Measurements from ENCODE around the gene PAX6. TPM values are rescaled to one million over a fixed set of nuclear protein-coding genes. Genes with fewer than 3 reads are reported as not detected.
A peak's percentile ranks its signal among the peaks of the same experiment; 100 is the strongest.

The PAX6 gene
- total and polyA plus RNA-seq, 2 donors, result 0.32 to 0.47 TPM

DNA sequence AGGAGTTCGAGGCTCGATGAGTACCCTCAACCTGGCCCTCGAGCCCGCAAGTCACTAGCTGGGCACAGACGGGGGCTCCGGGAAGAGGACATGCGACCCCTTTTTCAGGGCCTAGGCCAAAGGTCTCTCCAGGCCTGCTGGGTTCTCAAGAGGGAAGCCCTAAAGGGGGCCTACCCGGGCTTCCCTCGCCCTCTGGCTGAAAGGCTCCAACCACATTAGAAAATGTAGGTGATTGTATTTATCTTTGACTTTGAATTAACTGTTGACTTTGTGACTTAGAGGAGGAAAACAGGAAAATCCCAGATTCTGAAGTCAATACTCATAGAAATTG lies 7.3 kb upstream of the PAX6 start:
- DNase-seq (ENCODE audit: low read depth in 6 of 9, low spot score in 9 of 9), result no peak
- H3K4me1 ChIP-seq (ENCODE audit: control insufficient read depth in 2 of 2, insufficient read depth in 2 of 2, low read length in 2 of 2), result peaks cover 9 to 19% of the 10 kb centered on the region in 2 donors

DNA sequence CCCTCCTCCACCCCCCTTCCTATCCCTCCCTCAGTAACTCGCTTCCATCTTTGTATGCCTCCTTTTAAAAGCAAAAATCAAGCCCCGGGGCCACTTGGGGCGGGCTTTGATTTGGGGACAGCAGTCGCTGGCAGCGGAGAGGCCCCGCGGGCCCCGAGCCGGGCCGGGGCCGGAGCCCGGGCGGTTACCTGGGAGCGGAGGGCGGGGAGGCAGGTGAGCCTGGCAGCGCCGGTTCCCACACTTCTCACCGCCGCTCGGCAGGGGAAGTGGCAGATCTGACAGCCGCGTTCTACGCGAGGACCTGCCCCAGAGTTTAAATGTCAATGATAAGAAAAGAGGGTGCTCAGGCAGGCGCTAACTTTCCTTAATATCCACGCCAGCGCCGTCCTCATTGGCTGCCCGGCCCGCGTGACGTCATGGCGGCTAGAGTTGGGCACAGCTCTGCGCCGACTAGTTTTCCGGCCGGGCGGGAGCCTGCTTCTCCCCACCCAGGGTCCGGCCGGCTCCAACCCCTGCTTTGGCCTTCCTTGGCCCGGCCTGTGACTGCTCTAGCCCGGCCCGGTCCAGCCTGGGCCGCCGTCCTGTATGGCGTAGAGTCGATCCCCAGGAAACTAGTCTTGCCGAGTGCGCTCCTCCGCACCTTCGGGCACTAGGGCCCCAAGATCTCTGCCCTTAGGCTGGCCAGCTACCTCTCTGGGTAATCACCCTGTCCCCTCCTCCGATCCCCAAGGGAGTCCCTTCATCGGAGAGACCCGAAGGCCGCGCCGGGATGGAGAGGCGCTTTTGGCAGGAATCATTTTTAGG lies 6.7 kb upstream of the PAX6 start:
- H3K4me3 ChIP-seq (ENCODE audit: low read length in 2 of 2), result no peak overlapping the region
- no peak overlapping the region for H3K27ac ChIP-seq (ENCODE audit: low read depth in 1 of 2, low read length in 1 of 2)
- peaks cover 93 to 100% of the 10 kb centered on the region in 2 donors for H3K27me3 ChIP-seq (ENCODE audit: control insufficient read depth in 2 of 2, insufficient read depth in 1 of 2, low read length in 1 of 2)
- 5% methylated on average over 58 of the region's 58 CpGs for WGBS
- H3K36me3 ChIP-seq (ENCODE audit: control insufficient read depth in 2 of 2, insufficient read depth in 2 of 2, low read length in 1 of 2), result no peaks in the 10 kb centered on the region
- H3K4me1 ChIP-seq (ENCODE audit: control insufficient read depth in 2 of 2, insufficient read depth in 2 of 2, low read length in 2 of 2), result peaks cover 11 to 22% of the 10 kb centered on the region in 2 donors
- no peak for DNase-seq (ENCODE audit: low read depth in 6 of 9, low spot score in 9 of 9)
- peaks cover 1 to 5% of the 10 kb centered on the region in 2 donors for H3K9me3 ChIP-seq (ENCODE audit: control insufficient read depth in 2 of 2, insufficient read depth in 1 of 2, low read length in 1 of 2)

More for the DNA sequence above, 7.3 kb upstream of the PAX6 start:
- H3K36me3 ChIP-seq (ENCODE audit: control insufficient read depth in 2 of 2, insufficient read depth in 2 of 2, low read length in 1 of 2), result no peaks in the 10 kb centered on the region
- no peak overlapping the region for H3K4me3 ChIP-seq (ENCODE audit: low read length in 2 of 2)
- WGBS, result 8% methylated on average over 9 of the region's 9 CpGs
- H3K27ac ChIP-seq (ENCODE audit: low read depth in 1 of 2, low read length in 1 of 2), result no peak overlapping the region
- H3K27me3 ChIP-seq (ENCODE audit: control insufficient read depth in 2 of 2, insufficient read depth in 1 of 2, low read length in 1 of 2), result peaks cover 93 to 100% of the 10 kb centered on the region in 2 donors
- peaks cover 1 to 5% of the 10 kb centered on the region in 2 donors for H3K9me3 ChIP-seq (ENCODE audit: control insufficient read depth in 2 of 2, insufficient read depth in 1 of 2, low read length in 1 of 2)

DNA sequence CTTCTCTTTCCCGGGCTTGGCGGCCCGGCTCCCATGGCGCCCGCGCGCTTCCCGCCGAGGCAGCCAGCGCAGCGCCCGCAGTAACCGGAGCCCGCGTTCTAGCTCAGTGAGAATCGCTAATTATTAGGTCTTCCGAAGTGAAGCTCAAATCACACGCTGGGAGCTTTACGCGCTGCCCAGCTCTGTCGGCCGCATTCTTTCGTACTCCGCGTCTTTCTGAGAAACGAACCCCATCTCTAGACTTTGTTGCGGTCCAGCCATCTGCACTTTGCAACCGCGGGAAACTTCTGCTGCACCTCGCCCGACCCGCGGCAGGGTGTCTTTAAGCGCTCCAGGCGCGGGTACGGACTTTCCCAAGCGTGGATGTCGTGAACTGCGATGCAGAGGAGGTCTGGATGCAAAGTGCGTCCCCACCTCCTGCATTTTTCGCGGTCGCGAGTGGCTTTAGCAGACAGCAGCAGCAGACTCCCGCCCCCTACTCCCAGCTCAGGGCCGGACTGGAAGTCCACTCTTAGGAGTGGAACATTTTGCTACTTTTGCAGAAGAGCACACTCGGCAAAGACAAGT lies 6.0 kb upstream of the PAX6 start:
- H3K4me1 ChIP-seq (ENCODE audit: control insufficient read depth in 2 of 2, insufficient read depth in 2 of 2, low read length in 2 of 2), result peaks cover 12 to 29% of the 10 kb centered on the region in 2 donors
- no peaks in the 10 kb centered on the region for H3K36me3 ChIP-seq (ENCODE audit: control insufficient read depth in 2 of 2, insufficient read depth in 2 of 2, low read length in 1 of 2)
- 1% methylated on average over 48 of the region's 48 CpGs for WGBS
- H3K9me3 ChIP-seq (ENCODE audit: control insufficient read depth in 2 of 2, insufficient read depth in 1 of 2, low read length in 1 of 2), result peaks cover 1 to 5% of the 10 kb centered on the region in 2 donors
- H3K27me3 ChIP-seq (ENCODE audit: control insufficient read depth in 2 of 2, insufficient read depth in 1 of 2, low read length in 1 of 2), result peaks cover 91 to 100% of the 10 kb centered on the region in 2 donors
- DNase-seq (ENCODE audit: low read depth in 6 of 9, low spot score in 9 of 9), result peak in 2 of 9 donors; percentile 30 to 50
- no peak overlapping the region for H3K4me3 ChIP-seq (ENCODE audit: low read length in 2 of 2)
- no peak overlapping the region for H3K27ac ChIP-seq (ENCODE audit: low read depth in 1 of 2, low read length in 1 of 2)

DNA sequence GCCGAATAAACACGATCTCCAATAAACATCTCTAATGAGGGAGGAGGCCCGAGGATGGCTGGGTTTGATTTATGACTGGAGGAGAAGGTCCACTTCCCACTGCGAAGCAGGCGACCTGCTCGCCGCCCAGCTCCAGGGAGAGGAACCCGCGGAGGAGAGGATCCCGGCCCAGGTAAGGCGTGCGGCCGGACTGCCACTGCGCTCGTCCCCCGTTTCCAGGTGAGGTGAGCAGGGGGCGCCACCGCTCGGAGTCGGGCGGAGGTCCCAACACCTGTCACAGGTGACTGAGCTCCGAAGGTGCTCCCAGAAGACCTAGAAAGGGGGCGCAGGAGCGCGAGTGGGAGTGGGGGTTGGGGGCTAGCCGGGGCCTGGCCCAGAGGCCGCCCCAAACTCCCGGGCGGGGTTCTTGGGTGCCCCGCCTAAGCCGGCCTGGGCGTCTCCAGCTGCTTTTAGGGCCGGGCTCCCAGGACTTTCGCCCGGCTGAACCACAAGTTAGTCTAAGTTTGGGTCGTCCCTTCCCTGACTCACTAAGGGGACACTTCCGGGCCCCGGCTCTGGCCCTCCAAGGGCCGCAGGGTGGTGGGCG lies 5.4 kb upstream of the PAX6 start:
- Histone ChIP-seq H3K9me3 (ENCODE audit: control insufficient read depth in 2 of 2, insufficient read depth in 1 of 2, low read length in 1 of 2) (peaks cover 1 to 7% of the 10 kb centered on the region in 2 donors), H3K27me3 (ENCODE audit: control insufficient read depth in 2 of 2, insufficient read depth in 1 of 2, low read length in 1 of 2) (peaks cover 92 to 100% of the 10 kb centered on the region in 2 donors), H3K27ac (ENCODE audit: low read depth in 1 of 2, low read length in 1 of 2) (no peak overlapping the region), H3K4me3 (ENCODE audit: low read length in 2 of 2) (no peak overlapping the region), H3K4me1 (ENCODE audit: control insufficient read depth in 2 of 2, insufficient read depth in 2 of 2, low read length in 2 of 2) (peaks cover 12 to 34% of the 10 kb centered on the region in 2 donors), H3K36me3 (ENCODE audit: control insufficient read depth in 2 of 2, insufficient read depth in 2 of 2, low read length in 1 of 2) (no peaks in the 10 kb centered on the region)
- WGBS, result 7% methylated on average over 40 of the region's 40 CpGs
- no peak for DNase-seq (ENCODE audit: low read depth in 6 of 9, low spot score in 9 of 9)

DNA sequence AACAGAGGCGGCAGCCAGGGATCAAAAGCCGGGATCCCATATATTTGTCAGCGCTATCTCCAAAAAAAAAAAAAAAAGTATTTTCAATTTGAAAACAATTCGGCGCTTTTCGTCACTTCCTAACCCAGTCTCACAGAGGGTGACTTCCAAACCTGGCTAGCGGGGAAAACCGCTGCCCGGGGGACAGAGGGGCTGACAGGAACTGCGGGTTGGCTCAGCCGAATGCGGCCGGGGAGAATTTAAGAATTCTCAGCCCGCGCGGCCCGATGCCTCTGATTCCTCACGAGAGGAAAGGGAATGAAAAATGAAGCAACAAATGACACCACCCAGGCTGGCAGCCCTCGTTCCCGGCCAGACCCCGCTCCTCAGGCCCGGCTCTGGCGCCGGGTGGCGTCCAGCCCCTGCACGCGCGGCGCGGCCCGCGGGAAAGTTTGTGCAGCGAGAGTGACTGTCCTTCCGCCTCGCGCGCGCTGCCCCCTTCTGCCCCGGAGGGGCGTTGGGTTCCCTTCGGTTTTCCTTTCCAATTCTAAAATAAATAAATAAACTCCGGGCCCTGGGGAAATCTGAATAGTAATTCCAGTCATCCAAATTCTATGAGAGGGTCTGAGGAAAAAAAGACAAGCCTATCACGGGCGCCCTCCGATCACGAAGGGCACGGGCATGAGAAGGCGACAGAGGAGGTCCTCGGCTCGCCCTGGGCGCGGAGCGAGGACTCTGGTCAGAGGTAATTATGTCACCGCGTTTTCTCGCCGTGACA lies 4.8 kb upstream of the PAX6 start:
- 3% methylated on average over 57 of the region's 57 CpGs for WGBS
- H3K4me1 ChIP-seq (ENCODE audit: control insufficient read depth in 2 of 2, insufficient read depth in 2 of 2, low read length in 2 of 2), result peaks cover 12 to 41% of the 10 kb centered on the region in 2 donors
- no peak overlapping the region for H3K4me3 ChIP-seq (ENCODE audit: low read length in 2 of 2)
- H3K27me3 ChIP-seq (ENCODE audit: control insufficient read depth in 2 of 2, insufficient read depth in 1 of 2, low read length in 1 of 2), result peaks cover 93 to 100% of the 10 kb centered on the region in 2 donors
- H3K36me3 ChIP-seq (ENCODE audit: control insufficient read depth in 2 of 2, insufficient read depth in 2 of 2, low read length in 1 of 2), result no peaks in the 10 kb centered on the region
- no peak overlapping the region for H3K27ac ChIP-seq (ENCODE audit: low read depth in 1 of 2, low read length in 1 of 2)
- H3K9me3 ChIP-seq (ENCODE audit: control insufficient read depth in 2 of 2, insufficient read depth in 1 of 2, low read length in 1 of 2), result peaks cover 1 to 7% of the 10 kb centered on the region in 2 donors
- DNase-seq (ENCODE audit: low read depth in 6 of 9, low spot score in 9 of 9), result no peak

DNA sequence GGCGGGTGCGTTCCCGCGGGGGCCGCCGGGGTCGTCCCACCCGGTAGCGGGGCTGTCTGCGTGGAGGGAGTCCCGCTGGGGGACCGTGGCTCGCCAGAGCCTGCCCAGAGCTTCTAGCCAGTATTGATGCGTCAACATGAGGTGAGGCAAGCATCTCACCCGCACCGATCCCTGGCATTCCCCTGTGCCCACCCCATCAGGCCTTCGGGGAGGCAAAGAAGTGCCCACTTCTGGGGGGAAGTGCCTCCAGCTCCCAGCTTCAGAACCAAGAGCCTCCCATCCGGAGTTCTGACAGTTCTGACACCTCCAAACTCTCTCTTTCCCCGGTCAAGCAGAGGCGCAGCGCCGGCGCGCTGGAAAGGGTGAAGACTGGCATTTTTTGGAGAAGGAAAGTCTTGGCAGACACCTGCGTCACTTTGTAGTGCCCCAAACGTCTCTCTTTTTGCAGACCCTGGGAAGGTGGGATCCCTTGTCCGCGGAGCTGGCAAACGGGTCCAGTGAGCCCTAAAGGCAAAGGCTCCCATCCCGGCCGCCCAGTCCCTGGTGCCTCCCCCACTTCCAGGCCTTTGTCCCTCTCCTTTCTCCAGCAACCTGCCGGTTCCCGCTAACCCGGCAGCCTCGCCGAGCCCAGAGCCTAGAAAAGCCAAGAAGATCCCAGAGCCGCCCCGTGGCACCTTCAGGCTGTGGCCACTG lies 3.2 kb upstream of the PAX6 start:
- WGBS, result 5% methylated on average over 38 of the region's 38 CpGs
- no peaks in the 10 kb centered on the region for H3K36me3 ChIP-seq (ENCODE audit: control insufficient read depth in 2 of 2, insufficient read depth in 2 of 2, low read length in 1 of 2)
- H3K27me3 ChIP-seq (ENCODE audit: control insufficient read depth in 2 of 2, insufficient read depth in 1 of 2, low read length in 1 of 2), result peaks cover 94 to 100% of the 10 kb centered on the region in 2 donors
- H3K4me3 ChIP-seq (ENCODE audit: low read length in 2 of 2), result no peak overlapping the region
- no peak for DNase-seq (ENCODE audit: low read depth in 6 of 9, low spot score in 9 of 9)
- no peak overlapping the region for H3K27ac ChIP-seq (ENCODE audit: low read depth in 1 of 2, low read length in 1 of 2)
- H3K4me1 ChIP-seq (ENCODE audit: control insufficient read depth in 2 of 2, insufficient read depth in 2 of 2, low read length in 2 of 2), result peaks cover 22 to 52% of the 10 kb centered on the region in 2 donors
- peaks cover 0 to 7% of the 10 kb centered on the region in 2 donors for H3K9me3 ChIP-seq (ENCODE audit: control insufficient read depth in 2 of 2, insufficient read depth in 1 of 2, low read length in 1 of 2)

DNA sequence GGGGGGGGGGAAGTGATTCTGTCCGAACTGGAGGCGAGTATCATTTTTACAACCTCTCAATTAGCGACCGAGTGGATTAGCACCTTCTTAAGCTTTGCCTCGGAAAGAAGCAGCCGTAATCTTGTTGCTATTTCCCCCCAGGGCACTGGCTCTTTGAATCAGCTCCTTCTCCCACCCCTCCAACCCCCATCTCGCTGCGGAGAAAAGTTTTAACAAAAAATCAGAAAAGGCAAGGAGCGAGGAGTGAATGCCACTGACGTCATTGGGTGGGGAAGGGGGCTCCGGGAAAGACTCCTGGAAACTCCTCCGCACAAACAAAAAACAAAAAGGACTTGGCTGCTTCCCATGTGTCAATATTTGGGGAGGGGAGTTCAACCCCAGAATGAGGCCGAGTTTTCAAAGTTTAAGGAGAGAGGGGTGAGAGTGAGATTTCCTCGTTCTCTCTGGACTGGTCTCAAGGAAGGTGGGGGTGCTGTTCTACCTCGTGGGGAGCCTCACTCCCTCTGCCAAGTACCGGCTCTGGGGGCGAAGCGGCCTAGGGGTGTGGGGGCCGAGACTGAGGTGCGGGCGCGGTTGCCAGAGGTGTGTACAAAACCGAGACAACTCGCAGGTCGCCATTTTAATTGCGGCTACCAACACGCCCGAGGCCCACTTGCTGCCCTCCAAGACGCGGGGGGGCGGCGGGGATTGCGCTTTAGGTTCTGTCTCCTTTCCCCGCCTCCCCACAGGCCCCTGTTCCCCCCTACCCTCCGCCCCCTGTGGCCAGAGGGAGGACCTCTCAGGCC lies 2.5 kb upstream of the PAX6 start:
- Histone ChIP-seq H3K36me3 (ENCODE audit: control insufficient read depth in 2 of 2, insufficient read depth in 2 of 2, low read length in 1 of 2) (no peaks in the 10 kb centered on the region), H3K27ac (ENCODE audit: low read depth in 1 of 2, low read length in 1 of 2) (no peak overlapping the region), H3K4me3 (ENCODE audit: low read length in 2 of 2) (peak overlapping the region in 1 of 2 donors; percentile 33), H3K27me3 (ENCODE audit: control insufficient read depth in 2 of 2, insufficient read depth in 1 of 2, low read length in 1 of 2) (peaks cover 94 to 100% of the 10 kb centered on the region in 2 donors), H3K4me1 (ENCODE audit: control insufficient read depth in 2 of 2, insufficient read depth in 2 of 2, low read length in 2 of 2) (peaks cover 22 to 56% of the 10 kb centered on the region in 2 donors), H3K9me3 (ENCODE audit: control insufficient read depth in 2 of 2, insufficient read depth in 1 of 2, low read length in 1 of 2) (peaks cover 0 to 7% of the 10 kb centered on the region in 2 donors)
- 5% methylated on average over 35 of the region's 35 CpGs for WGBS
- no peak for DNase-seq (ENCODE audit: low read depth in 6 of 9, low spot score in 9 of 9)
